Measurements from ENCODE around the gene RTN4R. TPM values are rescaled to one million over a fixed set of nuclear protein-coding genes. Genes with fewer than 3 reads are reported as not detected.

RTN4R gene
- total and polyA plus RNA-seq, 2 experiments from 2014 or later = 10.6 to 38.4 TPM

GRCh38 chr22:20224256-20224626 lies 43.9 kb downstream of the RTN4R start:
- Histone ChIP-seq H3K9me2 (ENCODE audit: insufficient read depth) (no peaks in the 10 kb centered on the region), H3K4me1 (ENCODE audit: insufficient read depth) (no peaks in the 10 kb centered on the region), H3K36me3 (ENCODE audit: insufficient read depth) (no peaks in the 10 kb centered on the region), H3K4me3 (no peak overlapping the region), H3K4me2 (no peak overlapping the region), H4K20me1 (replicated peaks; ENCODE audit: insufficient read depth) (no peaks in the 10 kb centered on the region), H3K27ac (ENCODE audit: low read depth) (no peak overlapping the region), H3K27me3 (ENCODE audit: insufficient read depth) (no peaks in the 10 kb centered on the region), H3F3A (replicated peaks; ENCODE audit: low read depth) (peaks cover 13% of the 10 kb centered on the region; the same call in 1 of the 2 replicates), H3K79me2 (replicated peaks; ENCODE audit: insufficient read depth) (no peaks in the 10 kb centered on the region), H2AFZ (no peak overlapping the region)
- Mint-ChIP-seq H3K9me3 (peaks cover 11% of the 10 kb centered on the region), H3K36me3 (ENCODE audit: low read depth) (no peaks in the 10 kb centered on the region; the same call in 2 of the 3 replicates), H3K27me3 (ENCODE audit: insufficient read depth, low read depth, poor library complexity) (peaks cover 14% of the 10 kb centered on the region), H3K4me3 (no peak overlapping the region), H3K4me1 (peaks cover 2% of the 10 kb centered on the region), H3K27ac (peak overlapping the region; percentile 14; the same call in 1 of the 2 replicates)
- DNase-seq (ENCODE audit: low spot score) (no peak), ATAC-seq (no peak)
- no peak for TF ChIP-seq ZNF462 (CRISPR knock-in tag; IDR thresholded peaks at IDR 0.05)
- no peak for TF ChIP-seq CREB1 (CRISPR knock-in tag; IDR thresholded peaks at IDR 0.05; ENCODE audit: low read depth)
- TF ChIP-seq ETS1 (IDR thresholded peaks at IDR 0.05) = no peak
- TF ChIP-seq ZNF114 (CRISPR knock-in tag; IDR thresholded peaks at IDR 0.05) = no peak
- TF ChIP-seq EZH2 (IDR thresholded peaks at IDR 0.05; ENCODE audit: low read depth, unreplicated experiment) = no peak
- TF ChIP-seq EZH2phosphoT487 (IDR thresholded peaks at IDR 0.05; ENCODE audit: unreplicated experiment) = no peak
- TF ChIP-seq JUNB (IDR thresholded peaks at IDR 0.05; ENCODE audit: unreplicated experiment) = no peak
- no peak for TF ChIP-seq POLR2AphosphoS5 (IDR thresholded peaks at IDR 0.05; ENCODE audit: low read depth)
- TF ChIP-seq REST (IDR thresholded peaks at IDR 0.05; ENCODE audit: unreplicated experiment) = no peak
- no peak for TF ChIP-seq ZNF331 (CRISPR knock-in tag; IDR thresholded peaks at IDR 0.05; ENCODE audit: low read depth)
- TF ChIP-seq NANOG (IDR thresholded peaks at IDR 0.05; ENCODE audit: borderline replicate concordance) = no peak
- TF ChIP-seq CTCF (conservative IDR thresholded peaks at IDR 0.05; ENCODE audit: low read depth in 2 of 2) = no peak
- no peak for TF ChIP-seq STAT1 (IDR thresholded peaks at IDR 0.05; ENCODE audit: unreplicated experiment)
